Renal cortex interstitium (tissue), 15 donors: ENCODE results near the gene MAGEA2B. TPM values are rescaled to one million over a fixed set of nuclear protein-coding genes. Genes with fewer than 3 reads are reported as not detected.
"Not testable (repeated sequence)": the region's sequence is repeated elsewhere in the genome, so short reads cannot be mapped to it uniquely, and the experiment has no call there.

Experiments
- DNase-seq, 11 donors: peaks; one replicate each; pipeline ENCODE4 v3.0.0-alpha.2; 2013; ENCODE audit warnings: low read depth in 9 of 11, low spot score in 4 of 11; ENCODE audit errors: extremely low read depth in 1 of 11
- long read RNA-seq, 16 experiments: transcript quantifications; one replicate each; lab custom pipeline, GENCODE V29; 2026
- polyA plus RNA-seq, 3 donors: library from polyadenylated mRNA; unstranded; fragments of 120-200 nt; gene quantifications; one replicate each; pipeline ENCODE4 v1.2.1, GENCODE V29; 2013; ENCODE audit not compliant: insufficient read length in 3 of 3

MAGEA2B gene
- polyA plus RNA-seq: not detected
- long read RNA-seq, donor 1: 0 reads
- long read RNA-seq, donor 2: 0 reads
- long read RNA-seq, donor 3: 0 reads
- long read RNA-seq, donor 4: 0 reads
- long read RNA-seq, donor 5: 0 reads
- long read RNA-seq, donor 6: 0 reads
- long read RNA-seq, donor 7: 0 reads
- long read RNA-seq, donor 8: 0 reads
- long read RNA-seq, donor 9: 0 reads
- long read RNA-seq, donor 10: 0 reads
- long read RNA-seq, donor 11: 0 reads
- long read RNA-seq, donor 12: 0 reads
- long read RNA-seq, donor 13: 0 reads
- long read RNA-seq, donor 14: 0 reads
- long read RNA-seq, donor 15: 0 reads
- long read RNA-seq, donor 16: 0 reads

- DNase-seq: not testable (repeated sequence)
Observed at GRCh38 chrX:152713815-152714787, at the start of gene MAGEA2B. TSS of gene MAGEA2B (plus strand) at chrX:152714628. CDS start at chrX:152717107, 2,479 bp downstream.

GRCh38 chrX:152674135-152674534 lies 40.3 kb upstream of the MAGEA2B start:
- no peak for DNase-seq

GRCh38 chrX:152674652-152675051 lies 39.8 kb upstream of the MAGEA2B start:
- DNase-seq: not testable (repeated sequence)

- not testable (repeated sequence) for DNase-seq
Observed at GRCh38 chrX:152681012-152681411, 33.4 kb upstream of the MAGEA2B start.

- not testable (repeated sequence) for DNase-seq
Observed at GRCh38 chrX:152697952-152698931, 16.2 kb upstream of the MAGEA2B start, which contains the start of gene MAGEA3. TSS of gene MAGEA3 (plus strand) at chrX:152698794. CDS start at chrX:152700833, 2,039 bp downstream.

- not testable (repeated sequence) for DNase-seq
Observed at GRCh38 chrX:152700390-152700789, 14.0 kb upstream of the MAGEA2B start.

- not testable (repeated sequence) for DNase-seq
Observed at GRCh38 chrX:152706500-152706899, 7.9 kb upstream of the MAGEA2B start.

- not testable (repeated sequence) for DNase-seq
Observed at GRCh38 chrX:152709173-152709572, 5.3 kb upstream of the MAGEA2B start, which contains the start of gene CSAG2. TSS of gene CSAG2 (minus strand) at chrX:152709273. CDS start at chrX:152709112, 161 bp downstream.

GRCh38 chrX:152713195-152713594 lies 1.2 kb upstream of the MAGEA2B start:
- not testable (repeated sequence) for DNase-seq

GRCh38 chrX:152725409-152725808 lies 11.0 kb downstream of the MAGEA2B start:
- no peak for DNase-seq

GRCh38 chrX:152733261-152733975 lies 19.0 kb downstream of the MAGEA2B start, which contains the start of the genes CSAG1 and MAGEA12:
TSS of gene CSAG1 (minus strand) at chrX:152733721. CDS start at chrX:152732460, 1,261 bp downstream.
TSS of gene MAGEA12 (plus strand) at chrX:152733757. CDS start at chrX:152736162, 2,405 bp downstream.
- DNase-seq: no peak

- not testable (repeated sequence) for DNase-seq
Observed at GRCh38 chrX:152734143-152734858, 19.9 kb downstream of the MAGEA2B start.

- DNase-seq: no peak
Observed at GRCh38 chrX:152735101-152735500, 20.7 kb downstream of the MAGEA2B start.

GRCh38 chrX:152735860-152736511 lies 21.6 kb downstream of the MAGEA2B start:
- DNase-seq: no peak

- DNase-seq: not testable (repeated sequence)
Observed at GRCh38 chrX:152736528-152736927, 22.1 kb downstream of the MAGEA2B start.

GRCh38 chrX:152738560-152738959 lies 24.1 kb downstream of the MAGEA2B start:
- no peak for DNase-seq
